ENCODE measurements around the gene NCOA3.

The NCOA3 gene

DNA sequence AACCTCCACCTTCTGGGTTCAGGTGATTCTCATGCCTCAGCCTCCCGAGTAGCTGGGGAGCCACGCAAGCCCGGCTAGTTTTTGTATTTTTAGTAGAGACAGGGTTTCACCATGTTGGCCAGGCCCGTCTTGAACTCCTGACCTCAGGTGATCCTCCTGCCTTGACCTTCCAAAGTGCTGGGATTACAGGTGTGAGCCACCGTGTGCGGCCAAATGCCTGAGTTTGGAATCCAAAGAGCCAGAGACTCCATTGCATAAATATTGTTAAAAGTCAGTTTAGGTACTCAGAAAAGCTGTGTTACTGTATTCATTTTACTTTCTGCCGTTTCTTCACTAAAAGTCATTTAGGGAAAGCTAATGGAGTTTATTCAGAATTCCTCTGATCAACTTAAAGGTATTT is 146.3 kb downstream of the NCOA3 start:
- Histone ChIP-seq H3K27me3 (ENCODE audit: insufficient read depth, low read depth) (no peaks in the 10 kb centered on the region), H3K4me1 (ENCODE audit: low read depth, poor library complexity, severe bottlenecking) (no peaks in the 10 kb centered on the region), H2AFZ (ENCODE audit: low read depth) (no peak overlapping the region), H3K4me2 (no peak overlapping the region), H3K27ac (no peak overlapping the region), H4K20me1 (ENCODE audit: insufficient read depth) (no peaks in the 10 kb centered on the region), H3K36me3 (ENCODE audit: insufficient read depth) (no peaks in the 10 kb centered on the region), H3K4me3 (IDR thresholded peaks at IDR 0.05; ENCODE audit: insufficient read depth, low read depth, low read length) (no peak overlapping the region), H3K9ac (no peak overlapping the region), H3K79me2 (ENCODE audit: insufficient read depth, low read depth) (no peaks in the 10 kb centered on the region)
- TF ChIP-seq, protein P1, sequence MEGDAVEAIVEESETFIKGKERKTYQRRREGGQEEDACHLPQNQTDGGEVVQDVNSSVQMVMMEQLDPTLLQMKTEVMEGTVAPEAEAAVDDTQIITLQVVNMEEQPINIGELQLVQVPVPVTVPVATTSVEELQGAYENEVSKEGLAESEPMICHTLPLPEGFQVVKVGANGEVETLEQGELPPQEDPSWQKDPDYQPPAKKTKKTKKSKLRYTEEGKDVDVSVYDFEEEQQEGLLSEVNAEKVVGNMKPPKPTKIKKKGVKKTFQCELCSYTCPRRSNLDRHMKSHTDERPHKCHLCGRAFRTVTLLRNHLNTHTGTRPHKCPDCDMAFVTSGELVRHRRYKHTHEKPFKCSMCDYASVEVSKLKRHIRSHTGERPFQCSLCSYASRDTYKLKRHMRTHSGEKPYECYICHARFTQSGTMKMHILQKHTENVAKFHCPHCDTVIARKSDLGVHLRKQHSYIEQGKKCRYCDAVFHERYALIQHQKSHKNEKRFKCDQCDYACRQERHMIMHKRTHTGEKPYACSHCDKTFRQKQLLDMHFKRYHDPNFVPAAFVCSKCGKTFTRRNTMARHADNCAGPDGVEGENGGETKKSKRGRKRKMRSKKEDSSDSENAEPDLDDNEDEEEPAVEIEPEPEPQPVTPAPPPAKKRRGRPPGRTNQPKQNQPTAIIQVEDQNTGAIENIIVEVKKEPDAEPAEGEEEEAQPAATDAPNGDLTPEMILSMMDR (conservative IDR thresholded peaks at IDR 0.05; ENCODE audit: low read depth, low read length), result no peak

DNA sequence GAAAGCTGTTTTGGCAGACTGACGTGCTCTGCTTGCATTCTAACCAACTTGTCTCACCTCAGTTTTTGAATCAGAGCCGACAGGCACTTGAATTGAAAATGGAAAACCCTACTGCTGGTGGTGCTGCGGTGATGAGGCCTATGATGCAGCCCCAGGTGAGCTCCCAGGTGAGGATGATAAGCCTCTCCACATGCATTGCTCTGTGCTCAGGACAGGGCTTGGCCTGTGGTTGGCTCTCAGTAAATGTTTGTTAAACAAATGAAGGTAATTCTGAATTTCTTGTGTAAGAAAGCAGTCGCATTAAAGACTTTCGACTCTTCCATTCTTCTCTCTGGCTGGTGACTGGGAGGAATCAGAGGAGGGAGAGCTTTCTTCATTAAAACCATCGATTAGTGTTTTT is 147.3 kb downstream of the NCOA3 start:
- H3K9ac ChIP-seq, result no peak overlapping the region
- no peaks in the 10 kb centered on the region for H3K79me2 ChIP-seq (ENCODE audit: insufficient read depth, low read depth)
- H4K20me1 ChIP-seq (ENCODE audit: insufficient read depth), result no peaks in the 10 kb centered on the region
- no peak overlapping the region for H3K4me3 ChIP-seq (IDR thresholded peaks at IDR 0.05; ENCODE audit: insufficient read depth, low read depth, low read length)
- no peak overlapping the region for H2AFZ ChIP-seq (ENCODE audit: low read depth)
- no peaks in the 10 kb centered on the region for H3K36me3 ChIP-seq (ENCODE audit: insufficient read depth)
- no peak overlapping the region for H3K4me2 ChIP-seq
- no peaks in the 10 kb centered on the region for H3K4me1 ChIP-seq (ENCODE audit: low read depth, poor library complexity, severe bottlenecking)
- TF ChIP-seq, protein P1 (conservative IDR thresholded peaks at IDR 0.05; ENCODE audit: low read depth, low read length), result no peak
- H3K27me3 ChIP-seq (ENCODE audit: insufficient read depth, low read depth), result no peaks in the 10 kb centered on the region
- no peak overlapping the region for H3K27ac ChIP-seq

DNA sequence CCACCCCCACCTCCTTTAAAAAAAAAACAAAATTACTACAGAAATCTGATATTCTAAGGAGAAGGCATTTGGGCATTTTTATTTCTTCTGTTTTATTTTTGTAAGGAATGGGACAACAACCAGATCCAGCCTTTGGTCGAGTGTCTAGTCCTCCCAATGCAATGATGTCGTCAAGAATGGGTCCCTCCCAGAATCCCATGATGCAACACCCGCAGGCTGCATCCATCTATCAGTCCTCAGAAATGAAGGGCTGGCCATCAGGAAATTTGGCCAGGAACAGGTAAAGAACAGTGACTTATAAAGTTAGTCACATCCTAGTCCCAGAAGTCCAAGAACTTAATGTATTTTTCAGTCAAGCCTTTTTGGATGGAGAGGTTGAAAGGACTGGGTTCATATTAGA is 150.6 kb downstream of the NCOA3 start:
- no peak overlapping the region for H3K4me2 ChIP-seq
- TF ChIP-seq, protein P1 (conservative IDR thresholded peaks at IDR 0.05; ENCODE audit: low read depth, low read length), result no peak
- H3K4me1 ChIP-seq (ENCODE audit: low read depth, poor library complexity, severe bottlenecking), result no peaks in the 10 kb centered on the region
- H4K20me1 ChIP-seq (ENCODE audit: insufficient read depth), result no peaks in the 10 kb centered on the region
- no peaks in the 10 kb centered on the region for H3K27me3 ChIP-seq (ENCODE audit: insufficient read depth, low read depth)
- H3K36me3 ChIP-seq (ENCODE audit: insufficient read depth), result no peaks in the 10 kb centered on the region
- H3K9ac ChIP-seq, result no peak overlapping the region
- no peak overlapping the region for H3K27ac ChIP-seq
- no peak overlapping the region for H2AFZ ChIP-seq (ENCODE audit: low read depth)
- H3K79me2 ChIP-seq (ENCODE audit: insufficient read depth, low read depth), result no peaks in the 10 kb centered on the region
- H3K4me3 ChIP-seq (IDR thresholded peaks at IDR 0.05; ENCODE audit: insufficient read depth, low read depth, low read length), result no peak overlapping the region

DNA sequence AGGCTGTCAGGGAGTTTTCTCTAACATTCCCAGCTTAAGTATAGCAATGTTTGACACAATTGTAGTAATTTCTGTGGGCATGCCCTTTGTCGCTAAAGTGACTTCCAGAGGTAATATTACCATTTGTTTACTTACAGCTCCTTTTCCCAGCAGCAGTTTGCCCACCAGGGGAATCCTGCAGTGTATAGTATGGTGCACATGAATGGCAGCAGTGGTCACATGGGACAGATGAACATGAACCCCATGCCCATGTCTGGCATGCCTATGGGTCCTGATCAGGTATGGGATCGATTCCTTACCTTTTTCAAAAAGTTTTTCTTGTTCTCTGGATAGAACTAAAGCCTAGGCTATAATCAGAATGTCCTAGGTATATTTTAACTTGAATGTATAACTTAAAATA is 151.1 kb downstream of the NCOA3 start:
- Histone ChIP-seq H2AFZ (ENCODE audit: low read depth) (no peak overlapping the region), H3K27ac (no peak overlapping the region), H3K9ac (no peak overlapping the region), H3K4me3 (IDR thresholded peaks at IDR 0.05; ENCODE audit: insufficient read depth, low read depth, low read length) (no peak overlapping the region), H3K4me2 (no peak overlapping the region), H4K20me1 (ENCODE audit: insufficient read depth) (no peaks in the 10 kb centered on the region), H3K4me1 (ENCODE audit: low read depth, poor library complexity, severe bottlenecking) (no peaks in the 10 kb centered on the region), H3K36me3 (ENCODE audit: insufficient read depth) (0 out of 2 replicates have a peak, but pooled peaks cover 2% of the 10 kb centered on the region), H3K27me3 (ENCODE audit: insufficient read depth, low read depth) (no peaks in the 10 kb centered on the region), H3K79me2 (ENCODE audit: insufficient read depth, low read depth) (no peaks in the 10 kb centered on the region)
- TF ChIP-seq, protein P1 (conservative IDR thresholded peaks at IDR 0.05; ENCODE audit: low read depth, low read length), result no peak
